OCI-LY1 (cell line): ENCODE results near the gene PRKAB1.

Experiments
- CTCF ChIP-seq: fragments of 200-600 bp; sonication (generic), shearing (Covaris generic); IDR thresholded peaks from 2 replicates; pipeline ENCODE4 v1.5.1; 2017; ENCODE audit warnings: mild to moderate bottlenecking, antibody characterized with exemption, low read length, moderate library complexity, mixed read lengths
- EZH2 ChIP-seq: fragments of 200-600 bp; sonication (generic), shearing (Covaris generic); IDR thresholded peaks from 2 replicates; pipeline ENCODE4 v1.8.0; 2017; ENCODE audit warnings: borderline replicate concordance, mixed run types, mild to moderate bottlenecking, antibody characterized with exemption, low read length, moderate library complexity, mixed read lengths

DNA sequence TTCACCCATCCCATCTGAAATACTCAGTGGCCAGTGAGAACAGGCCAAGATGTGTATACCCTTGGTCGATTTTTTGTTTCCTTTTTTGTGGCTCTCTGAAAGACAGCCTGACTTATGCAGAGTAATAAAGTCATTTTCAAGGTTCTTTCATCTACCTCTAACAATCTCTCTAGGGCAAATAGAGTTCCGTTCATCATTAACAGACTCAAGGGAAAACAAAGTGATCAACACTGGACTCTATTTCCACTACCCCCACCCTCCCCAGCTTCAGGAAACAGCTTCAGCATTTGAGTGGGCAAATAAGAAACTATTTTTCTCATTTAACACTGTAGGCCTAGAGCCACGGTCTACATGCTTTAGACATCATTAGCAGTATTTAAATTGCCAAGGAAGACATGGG, 15.9 kb downstream of the PRKAB1 start:
- no peak for TF ChIP-seq CTCF
- no peak for TF ChIP-seq EZH2
